CD4-positive, alpha-beta T cell treated with Interleukin-2 at 100 ng/mL for 4 hours (primary cell): Measurements from ENCODE around the gene SMYD1.

Experiments used
- DNase-seq: peaks from one replicate; pipeline ENCODE4 v3.0.0-alpha.2; 2020; ENCODE audit warnings: low spot score

The SMYD1 gene

GRCh38 chr2:88057437-88057844 is 10.2 kb upstream of the SMYD1 start:
- DNase-seq = no peak

GRCh38 chr2:88058191-88058590 is 9.4 kb upstream of the SMYD1 start:
- DNase-seq = no peak

- DNase-seq = peak; percentile 60
These were observed 7.4 kb upstream of the SMYD1 start for GRCh38 chr2:88059979-88060906.

- no peak for DNase-seq
These were observed 6.7 kb upstream of the SMYD1 start for GRCh38 chr2:88060907-88061275.

- no peak for DNase-seq
These were observed 6.3 kb upstream of the SMYD1 start for GRCh38 chr2:88061295-88061694.

- no peak for DNase-seq
These were observed 1.1 kb upstream of the SMYD1 start for GRCh38 chr2:88066543-88066942.

- DNase-seq = no peak
These were observed 436 bp upstream of the SMYD1 start for GRCh38 chr2:88067189-88067588.

GRCh38 chr2:88068044-88068443 is 419 bp downstream of the SMYD1 start:
- no peak for DNase-seq

GRCh38 chr2:88069117-88069516 is 1.5 kb downstream of the SMYD1 start:
- DNase-seq = no peak

GRCh38 chr2:88070055-88070454 is 2.4 kb downstream of the SMYD1 start:
- no peak for DNase-seq

- DNase-seq = no peak
These were observed 3.7 kb downstream of the SMYD1 start for GRCh38 chr2:88071365-88071764.

- DNase-seq = no peak
These were observed 6.5 kb downstream of the SMYD1 start for GRCh38 chr2:88074150-88074549.

- no peak for DNase-seq
These were observed 7.2 kb downstream of the SMYD1 start for GRCh38 chr2:88074854-88075292.

GRCh38 chr2:88077080-88077479 is 9.5 kb downstream of the SMYD1 start:
- DNase-seq = no peak

- no peak for DNase-seq
These were observed 11.1 kb downstream of the SMYD1 start for GRCh38 chr2:88078643-88079172.

GRCh38 chr2:88080545-88080944 is 12.9 kb downstream of the SMYD1 start:
- DNase-seq = no peak

- no peak for DNase-seq
These were observed 14.4 kb downstream of the SMYD1 start for GRCh38 chr2:88081924-88082608.

- DNase-seq = no peak
These were observed 15.2 kb downstream of the SMYD1 start for GRCh38 chr2:88082781-88083180.

- no peak for DNase-seq
These were observed 17.5 kb downstream of the SMYD1 start for GRCh38 chr2:88085099-88085498.

- no peak for DNase-seq
These were observed 18.0 kb downstream of the SMYD1 start for GRCh38 chr2:88085602-88086001.

- no peak for DNase-seq
These were observed 18.8 kb downstream of the SMYD1 start for GRCh38 chr2:88086401-88086800.

- no peak for DNase-seq
These were observed 19.4 kb downstream of the SMYD1 start for GRCh38 chr2:88087073-88087472.

GRCh38 chr2:88087763-88088162 is 20.1 kb downstream of the SMYD1 start:
- no peak for DNase-seq
